Trophoblast cell (in vitro differentiated cells and primary cell): ENCODE results near the gene MARK4.

Experiments
- DNase-seq, 2 donors: peaks; one replicate each; pipeline ENCODE4 v3.0.0-alpha.2; 2016
- H2AFZ ChIP-seq: 2 replicates; pipeline ENCODE4 v1.6.1; 2013; ENCODE audit warnings: low read length, moderate library complexity, mild to moderate bottlenecking; ENCODE audit not compliant: insufficient read depth, poor library complexity
- H2AK5ac ChIP-seq: 2 replicates; pipeline ENCODE4 v1.6.1; 2013; ENCODE audit warnings: mild to moderate bottlenecking, low read length
- H2BK120ac ChIP-seq: 2 replicates; pipeline ENCODE4 v1.6.1; 2013; ENCODE audit warnings: low read length, mild to moderate bottlenecking, moderate library complexity; ENCODE audit not compliant: insufficient read depth, poor library complexity
- H2BK12ac ChIP-seq: 2 replicates; pipeline ENCODE4 v1.6.1; 2013; ENCODE audit warnings: mild to moderate bottlenecking, low read length, moderate library complexity
- H2BK5ac ChIP-seq: 2 replicates; pipeline ENCODE4 v1.6.1; 2013; ENCODE audit warnings: low read length, low read depth, moderate library complexity, mild to moderate bottlenecking; ENCODE audit not compliant: poor library complexity
- H3K14ac ChIP-seq: 2 replicates; pipeline ENCODE4 v1.6.1; 2013; ENCODE audit warnings: mild to moderate bottlenecking, low read length
- H3K18ac ChIP-seq: 2 replicates; pipeline ENCODE4 v1.6.1; 2013; ENCODE audit warnings: mild to moderate bottlenecking, low read length
- H3K23ac ChIP-seq: 2 replicates; pipeline ENCODE4 v1.6.1; 2013; ENCODE audit warnings: low read length
- H3K27ac ChIP-seq: 2 replicates; pipeline ENCODE4 v1.5.1; 2013; ENCODE audit warnings: low read depth, mild to moderate bottlenecking, inconsistent platforms, low read length, moderate library complexity
- H3K27me3 ChIP-seq: 2 replicates; pipeline ENCODE4 v1.6.1; 2013; ENCODE audit warnings: inconsistent platforms, mild to moderate bottlenecking, low read length, moderate library complexity; ENCODE audit not compliant: insufficient read depth
- H3K36me3 ChIP-seq, 2 experiments: 1 replicate in 1 of 2; 2 replicates in 1 of 2; pipeline ENCODE4 v1.6.1; 2013; ENCODE audit warnings: low read length in 2 of 2, mild to moderate bottlenecking in 2 of 2, moderate library complexity in 1 of 2; ENCODE audit not compliant: insufficient read depth in 2 of 2, control insufficient read depth in 1 of 2
- H3K4ac ChIP-seq: 2 replicates; pipeline ENCODE4 v1.6.1; 2013; ENCODE audit warnings: low read depth, mild to moderate bottlenecking, low read length, moderate library complexity
- H3K4me1 ChIP-seq, 2 experiments: 1 replicate in 1 of 2; 2 replicates in 1 of 2; pipeline ENCODE4 v1.6.1; 2013; ENCODE audit warnings: low read length in 2 of 2, mild to moderate bottlenecking in 2 of 2, moderate library complexity in 1 of 2; ENCODE audit not compliant: insufficient read depth in 2 of 2, control insufficient read depth in 1 of 2
- H3K4me2 ChIP-seq: 2 replicates; pipeline ENCODE4 v1.6.1; 2013; ENCODE audit warnings: inconsistent platforms, mild to moderate bottlenecking, low read length, moderate library complexity
- H3K4me3 ChIP-seq: 2 replicates; pipeline ENCODE4 v1.5.1; 2013; ENCODE audit warnings: mild to moderate bottlenecking, low read depth, low read length, inconsistent platforms
- H3K79me1 ChIP-seq: one replicate; pipeline ENCODE4 v1.6.1; 2013; ENCODE audit warnings: low read length
- H3K79me2 ChIP-seq: 2 replicates; pipeline ENCODE4 v1.6.1; 2013; ENCODE audit warnings: low read length, mild to moderate bottlenecking; ENCODE audit not compliant: control insufficient read depth, insufficient read depth, poor library complexity
- H3K9ac ChIP-seq: 2 replicates; pipeline ENCODE4 v1.6.1; 2013; ENCODE audit warnings: mild to moderate bottlenecking, low read length
- H3K9me3 ChIP-seq: 2 replicates; pipeline ENCODE4 v1.6.1; 2013; ENCODE audit warnings: low read depth, mild to moderate bottlenecking, control low read depth, inconsistent platforms, low read length; ENCODE audit not compliant: insufficient read depth
- H4K12ac ChIP-seq: 2 replicates; pipeline ENCODE4 v1.6.1; 2013; ENCODE audit warnings: low read depth, mild to moderate bottlenecking, low read length, moderate library complexity
- H4K8ac ChIP-seq: 2 replicates; pipeline ENCODE4 v1.6.1; 2013; ENCODE audit warnings: low read depth, mild to moderate bottlenecking, low read length, moderate library complexity
- H4K91ac ChIP-seq: one replicate; pipeline ENCODE4 v1.6.1; 2013; ENCODE audit warnings: low read depth, mild to moderate bottlenecking, low read length, moderate library complexity
- WGBS: extraction: QIAGEN DNeasy Blood & Tissue Kit; methylation state at CpG from one replicate; pipeline ENCODE4 v1.1.7; 2013; ENCODE audit warnings: missing lambda C conversion rate; ENCODE audit not compliant: insufficient read length, insufficient coverage; ENCODE audit errors: extremely low coverage; 5-methylcytosine and 5-hydroxymethylcytosine counted together

MARK4 gene

GRCh38 chr19:45271735-45272108 lies 20.7 kb downstream of the MARK4 start:
- no peaks in the 10 kb centered on the region for H3K79me2 ChIP-seq
- no peak overlapping the region for H4K12ac ChIP-seq
- no peak overlapping the region for H3K27ac ChIP-seq
- peaks cover 42 to 53% of the 10 kb centered on the region in 2 experiments for H3K36me3 ChIP-seq
- H3K23ac ChIP-seq = no peak overlapping the region
- no peak overlapping the region for H2AK5ac ChIP-seq
- no peak overlapping the region for H3K9ac ChIP-seq
- no peaks in the 10 kb centered on the region for H3K9me3 ChIP-seq
- H2AFZ ChIP-seq = no peak overlapping the region
- H4K8ac ChIP-seq = no peak overlapping the region
- no peak overlapping the region for H3K4me3 ChIP-seq
- DNase-seq = no peak
- H2BK120ac ChIP-seq = no peak overlapping the region
- no peak overlapping the region for H3K4ac ChIP-seq
- H3K14ac ChIP-seq = no peak overlapping the region
- H4K91ac ChIP-seq = no peak overlapping the region
- H3K4me2 ChIP-seq = no peak overlapping the region
- H3K18ac ChIP-seq = no peak overlapping the region
- WGBS = no CpG with 5 or more reads among the region's 7 CpGs
- H3K27me3 ChIP-seq = no peaks in the 10 kb centered on the region
- H3K79me1 ChIP-seq = no peaks in the 10 kb centered on the region
- H2BK5ac ChIP-seq = no peak overlapping the region
- no peaks in the 10 kb centered on the region for H3K4me1 ChIP-seq
- no peak overlapping the region for H2BK12ac ChIP-seq

- Histone ChIP-seq H3K4me1 (no peaks in the 10 kb centered on the region), H3K9ac (no peak overlapping the region), H3K36me3 (peaks cover 41 to 51% of the 10 kb centered on the region in 2 experiments), H2BK120ac (no peak overlapping the region), H3K79me2 (no peaks in the 10 kb centered on the region), H3K23ac (no peak overlapping the region), H2AK5ac (no peak overlapping the region), H3K79me1 (no peaks in the 10 kb centered on the region), H3K27ac (no peak overlapping the region), H2BK5ac (no peak overlapping the region), H4K8ac (no peak overlapping the region), H3K18ac (no peak overlapping the region), H3K27me3 (no peaks in the 10 kb centered on the region), H3K9me3 (no peaks in the 10 kb centered on the region), H2AFZ (no peak overlapping the region), H4K91ac (no peak overlapping the region), H4K12ac (no peak overlapping the region), H3K4me2 (no peak overlapping the region), H2BK12ac (no peak overlapping the region), H3K4ac (no peak overlapping the region), H3K4me3 (no peak overlapping the region), H3K14ac (no peak overlapping the region)
- no peak for DNase-seq
- no CpG with 5 or more reads among the region's 14 CpGs for WGBS
Measured at GRCh38 chr19:45273521-45273855, 22.4 kb downstream of the MARK4 start.

- peaks cover 45 to 46% of the 10 kb centered on the region in 2 experiments for H3K36me3 ChIP-seq
- no peak overlapping the region for H4K91ac ChIP-seq
- no peaks in the 10 kb centered on the region for H3K9me3 ChIP-seq
- H3K4me1 ChIP-seq = peaks cover 9% of the 10 kb centered on the region in 2 experiments
- DNase-seq = no peak
- peaks cover under 1% of the 10 kb centered on the region for H3K79me2 ChIP-seq
- no peak overlapping the region for H2BK5ac ChIP-seq
- H3K79me1 ChIP-seq = peaks cover 3% of the 10 kb centered on the region
- H2BK12ac ChIP-seq = no peak overlapping the region
- no peak overlapping the region for H3K4ac ChIP-seq
- H4K12ac ChIP-seq = no peak overlapping the region
- no peak overlapping the region for H4K8ac ChIP-seq
- no peak overlapping the region for H3K23ac ChIP-seq
- H3K4me2 ChIP-seq = no peak overlapping the region
- H2BK120ac ChIP-seq = no peak overlapping the region
- no peak overlapping the region for H3K18ac ChIP-seq
- no peak overlapping the region for H3K27ac ChIP-seq
- no peak overlapping the region for H2AK5ac ChIP-seq
- H3K14ac ChIP-seq = no peak overlapping the region
- H2AFZ ChIP-seq = no peak overlapping the region
- no peak overlapping the region for H3K9ac ChIP-seq
- no CpG with 5 or more reads among the region's 12 CpGs for WGBS
- peak overlapping the region; percentile 3 for H3K4me3 ChIP-seq
- no peaks in the 10 kb centered on the region for H3K27me3 ChIP-seq
Measured at GRCh38 chr19:45275370-45275971, 24.4 kb downstream of the MARK4 start.

GRCh38 chr19:45276284-45276687 lies 25.2 kb downstream of the MARK4 start:
- Histone ChIP-seq H4K8ac (no peak overlapping the region), H4K91ac (no peak overlapping the region), H2BK12ac (no peak overlapping the region), H3K27me3 (no peaks in the 10 kb centered on the region), H3K9me3 (no peaks in the 10 kb centered on the region), H3K4me1 (peaks cover 11% of the 10 kb centered on the region in 2 experiments), H3K4me3 (no peak overlapping the region), H4K12ac (no peak overlapping the region), H2AK5ac (no peak overlapping the region), H3K23ac (no peak overlapping the region), H2AFZ (no peak overlapping the region), H3K4me2 (no peak overlapping the region), H3K14ac (no peak overlapping the region), H3K9ac (no peak overlapping the region), H3K79me1 (peaks cover 4% of the 10 kb centered on the region), H3K4ac (no peak overlapping the region), H3K27ac (no peak overlapping the region), H3K18ac (no peak overlapping the region), H3K79me2 (peaks cover 2% of the 10 kb centered on the region), H2BK120ac (no peak overlapping the region), H3K36me3 (peaks cover 43 to 44% of the 10 kb centered on the region in 2 experiments), H2BK5ac (no peak overlapping the region)
- DNase-seq = no peak
- WGBS = no CpG with 5 or more reads among the region's 7 CpGs
